Suppressor macrophage treated with lipopolysaccharide for 1 hour (primary cell): ENCODE results near the gene ZNF587B.
"Not testable (repeated sequence)": the region's sequence is repeated elsewhere in the genome, so short reads cannot be mapped to it uniquely, and the experiment has no call there.

Source experiments
- DNase-seq, 3 donors: peaks; one replicate each; pipeline ENCODE4 v3.0.0-alpha.2; 2020 to 2022

Gene ZNF587B

GRCh38 chr19:57873883-57874799 lies 44.0 kb downstream of the ZNF587B start:
- DNase-seq: not testable (repeated sequence)

GRCh38 chr19:57886046-57886445 lies 55.9 kb downstream of the ZNF587B start:
- DNase-seq: no peak

GRCh38 chr19:57887195-57887941 lies 57.3 kb downstream of the ZNF587B start:
- no peak for DNase-seq

GRCh38 chr19:57888107-57888559 lies 58.0 kb downstream of the ZNF587B start:
- no peak for DNase-seq

DNA sequence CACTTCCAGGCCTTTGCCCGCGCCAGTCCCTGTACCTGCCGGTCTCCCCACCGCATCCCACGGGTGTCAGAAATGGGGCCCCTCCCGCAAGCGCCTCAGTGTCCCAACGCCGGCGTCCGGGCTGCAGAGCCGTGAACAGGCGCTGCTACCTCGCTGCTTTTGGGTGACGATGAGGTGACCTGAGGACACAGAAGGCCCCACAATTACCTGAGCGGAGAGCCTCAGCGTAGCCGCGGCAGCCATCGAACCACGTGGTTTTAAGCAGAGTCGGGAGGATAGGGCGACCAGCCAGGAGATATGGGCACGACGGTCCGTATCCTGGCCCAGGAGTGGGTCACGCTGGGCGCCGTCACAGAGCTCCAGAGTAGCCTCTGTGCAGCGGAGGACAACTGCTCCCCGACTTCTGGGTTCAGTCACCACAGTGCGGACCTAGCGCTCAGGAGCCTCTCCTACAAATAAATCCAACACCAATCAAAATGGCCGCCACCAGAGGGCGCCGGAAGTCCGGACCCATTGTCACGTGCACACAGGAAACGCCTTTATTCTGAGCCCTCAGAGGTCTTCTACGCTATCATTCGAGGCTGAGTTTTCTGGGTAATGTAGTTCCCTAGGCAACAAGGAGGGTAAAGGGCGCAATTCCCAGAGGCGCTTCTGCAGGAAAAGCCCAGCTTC lies 58.6 kb downstream of the ZNF587B start, which contains the start of gene ZNF814:
TSS of gene ZNF814 (minus strand) at position 478 of the 672 bp plus-strand sequence. CDS start at position 243, 235 bp downstream.
- peak; percentile 80 to 84 (median 83) for DNase-seq

- DNase-seq: not testable (repeated sequence)
Observed at GRCh38 chr19:57890706-57891105, 60.6 kb downstream of the ZNF587B start.
